BE2C (cell line): ENCODE data around the gene BCL6B.

Source experiments
- DNase-seq: peaks from one replicate; pipeline ENCODE4 v3.0.0-alpha.2; 2020
- H3K27me3 ChIP-seq: fragments of 250-450 bp; sonication (Bioruptor Pico); 2 replicates; pipeline ENCODE4 v1.5.1; 2020; ENCODE audit warnings: mild to moderate bottlenecking
- H3K36me3 ChIP-seq: fragments of 250-450 bp; sonication (Bioruptor Pico); 2 replicates; pipeline ENCODE4 v1.5.1; 2020; ENCODE audit warnings: mild to moderate bottlenecking
- H3K4me1 ChIP-seq: fragments of 250-450 bp; sonication (Bioruptor Pico); 2 replicates; pipeline ENCODE4 v1.5.1; 2020
- H3K4me3 ChIP-seq: 2 replicates; pipeline ENCODE4 v1.5.1; 2011; ENCODE audit warnings: low read depth, low read length
- H3K9me3 ChIP-seq: fragments of 250-450 bp; sonication (Bioruptor Pico); 2 replicates; pipeline ENCODE4 v1.5.1; 2020
- CTCF ChIP-seq: IDR thresholded peaks from 2 replicates; pipeline ENCODE4 v1.5.1; 2012; ENCODE audit warnings: mild to moderate bottlenecking, low read depth, low read length

BCL6B gene

DNA sequence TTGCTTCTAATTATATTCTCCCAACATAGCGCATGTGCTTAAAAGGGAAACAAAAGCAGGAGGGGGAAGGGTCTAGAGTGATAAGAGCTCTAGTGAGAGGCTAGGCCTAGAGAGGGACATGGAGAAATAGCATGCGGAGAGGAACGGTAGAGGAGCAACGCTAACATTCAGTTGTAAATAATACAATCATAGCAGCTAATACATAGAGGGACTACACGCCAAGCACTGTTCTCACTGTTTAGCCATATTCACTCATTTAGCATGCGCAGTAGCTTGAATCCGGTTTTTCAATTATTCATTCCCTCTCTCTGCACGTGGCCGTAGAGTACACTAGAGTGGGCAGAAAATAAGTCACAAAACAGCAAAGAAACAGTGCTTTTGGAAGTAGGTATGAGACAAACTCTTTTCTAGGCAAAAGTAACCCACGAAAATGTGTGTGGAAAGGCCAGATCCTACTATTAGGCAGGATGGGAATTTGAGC is 28.7 kb upstream of the BCL6B start:
- DNase-seq = no peak
- H3K4me1 ChIP-seq = no peaks in the 10 kb centered on the region
- H3K27me3 ChIP-seq = no peaks in the 10 kb centered on the region
- TF ChIP-seq CTCF = no peak
- no peaks in the 10 kb centered on the region for H3K9me3 ChIP-seq
- no peaks in the 10 kb centered on the region for H3K36me3 ChIP-seq
- H3K4me3 ChIP-seq = no peak overlapping the region

DNA sequence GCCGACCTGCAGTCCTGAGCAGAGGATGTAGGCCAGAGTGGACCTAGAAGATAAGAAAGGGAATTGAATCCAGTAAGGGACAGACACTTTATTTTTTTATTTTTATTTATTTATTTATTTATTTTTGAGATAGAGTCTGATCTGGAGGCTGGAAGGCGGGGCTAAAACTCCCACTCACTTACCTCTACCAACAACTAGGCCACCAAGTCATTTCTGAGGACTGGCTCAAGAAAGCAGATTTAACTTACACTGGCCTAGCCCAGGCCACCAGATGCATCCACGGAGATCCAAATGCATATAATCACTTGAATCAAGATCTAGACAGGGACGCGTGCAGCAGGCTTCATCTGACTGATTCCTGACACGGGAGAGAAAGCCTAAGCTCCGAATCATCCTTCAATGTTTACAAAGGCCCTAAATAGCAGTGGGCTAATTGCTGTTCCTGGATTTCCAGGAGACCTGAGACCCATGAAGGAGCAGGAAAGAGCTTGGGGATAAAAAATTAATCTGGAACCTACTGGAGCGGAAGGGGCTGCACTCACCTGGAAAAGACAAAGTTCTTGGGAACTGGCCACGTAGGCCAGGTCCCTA is 28.1 kb upstream of the BCL6B start:
- TF ChIP-seq CTCF = no peak
- Histone ChIP-seq H3K4me1 (no peaks in the 10 kb centered on the region), H3K36me3 (no peaks in the 10 kb centered on the region), H3K4me3 (no peak overlapping the region), H3K9me3 (no peaks in the 10 kb centered on the region), H3K27me3 (no peaks in the 10 kb centered on the region)
- DNase-seq = no peak

- no peak for TF ChIP-seq CTCF
- no peak for DNase-seq
- no peaks in the 10 kb centered on the region for H3K4me1 ChIP-seq
Measured at GRCh38 chr17:6995500-6996255, 27.2 kb upstream of the BCL6B start, which contains the start of gene ALOX12. ALOX12 (plus strand) TSS chr17:6996049; CDS start chr17:6996118, 69 bp downstream.

GRCh38 chr17:6996256-6997011 is 26.4 kb upstream of the BCL6B start:
- Histone ChIP-seq H3K27me3 (no peaks in the 10 kb centered on the region), H3K4me1 (no peaks in the 10 kb centered on the region), H3K9me3 (no peaks in the 10 kb centered on the region), H3K4me3 (no peak overlapping the region), H3K36me3 (no peaks in the 10 kb centered on the region)
- DNase-seq = no peak
- no peak for TF ChIP-seq CTCF

More at GRCh38 chr17:6995500-6996255, 27.2 kb upstream of the BCL6B start, which contains the start of gene ALOX12:
- Histone ChIP-seq H3K27me3 (no peaks in the 10 kb centered on the region), H3K4me3 (no peak within 1 kb of the TSS), H3K9me3 (no peaks in the 10 kb centered on the region), H3K36me3 (no peaks in the 10 kb centered on the region)

GRCh38 chr17:6997171-6997570 is 25.7 kb upstream of the BCL6B start:
- Histone ChIP-seq H3K4me1 (no peaks in the 10 kb centered on the region), H3K27me3 (no peaks in the 10 kb centered on the region), H3K36me3 (no peaks in the 10 kb centered on the region), H3K4me3 (no peak overlapping the region), H3K9me3 (no peaks in the 10 kb centered on the region)
- no peak for TF ChIP-seq CTCF
- DNase-seq = no peak
